Astrocyte (in vitro differentiated cells and primary cell): ENCODE results near the gene C13orf46. TPM values are rescaled to one million over a fixed set of nuclear protein-coding genes. Genes with fewer than 3 reads are reported as not detected.

Source experiments
- DNase-seq: peaks from one replicate; pipeline ENCODE4 v3.0.0-alpha.2; 2010; ENCODE audit warnings: low read depth
- FAIRE-seq: peaks from 2 replicates; lab custom pipeline; 2011; peaks lifted over from hg19 to GRCh38; lab: Jason Lieb, UNC
- H2AFZ ChIP-seq: 2 replicates; pipeline ENCODE4 v1.6.0; 2012; ENCODE audit warnings: low read depth, low read length, inconsistent platforms
- H3K27ac ChIP-seq: 2 replicates; pipeline ENCODE4 v1.5.1; 2011; ENCODE audit warnings: low read depth, low read length, inconsistent platforms
- H3K27me3 ChIP-seq: 2 replicates; pipeline ENCODE4 v1.6.0; 2011; ENCODE audit warnings: low read length, inconsistent platforms; ENCODE audit not compliant: insufficient read depth
- H3K36me3 ChIP-seq: 2 replicates; pipeline ENCODE4 v1.5.1; 2011; ENCODE audit warnings: low read length, inconsistent platforms; ENCODE audit not compliant: insufficient read depth
- H3K4me1 ChIP-seq: 2 replicates; pipeline ENCODE4 v1.5.1; 2011; ENCODE audit warnings: low read length, inconsistent platforms; ENCODE audit not compliant: insufficient read depth
- H3K4me2 ChIP-seq: 2 replicates; pipeline ENCODE4 v1.6.0; 2012; ENCODE audit warnings: low read length, inconsistent platforms
- H3K4me3 ChIP-seq: 2 replicates; pipeline ENCODE4 v1.5.1; 2011; ENCODE audit warnings: low read depth, mild to moderate bottlenecking, low read length, inconsistent platforms; ENCODE audit not compliant: insufficient read depth
- H3K79me2 ChIP-seq: 2 replicates; pipeline ENCODE4 v1.6.0; 2012; ENCODE audit warnings: mild to moderate bottlenecking, low read length, inconsistent platforms; ENCODE audit not compliant: insufficient read depth
- H3K9ac ChIP-seq: 2 replicates; pipeline ENCODE4 v1.6.0; 2012; ENCODE audit warnings: mild to moderate bottlenecking, low read length, inconsistent platforms
- H3K9me3 ChIP-seq: 2 replicates; pipeline ENCODE4 v1.5.1; 2012; ENCODE audit warnings: low read depth, mild to moderate bottlenecking, low read length, inconsistent platforms; ENCODE audit not compliant: insufficient read depth
- H4K20me1 ChIP-seq: 2 replicates; pipeline ENCODE4 v1.6.0; 2012; ENCODE audit warnings: low read length, inconsistent platforms; ENCODE audit not compliant: insufficient read depth
- H3K27ac Mint-ChIP-seq: one replicate; pipeline ENCODE4 v1.8.0; 2021; ENCODE audit warnings: mild to moderate bottlenecking, mixed read lengths; ENCODE audit not compliant: unreplicated experiment
- H3K27me3 Mint-ChIP-seq: one replicate; pipeline ENCODE4 v1.8.0; 2021; ENCODE audit warnings: low read depth, mixed read lengths; ENCODE audit not compliant: unreplicated experiment
- H3K36me3 Mint-ChIP-seq: one replicate; pipeline ENCODE4 v1.8.0; 2021; ENCODE audit warnings: low read depth, mixed read lengths; ENCODE audit not compliant: unreplicated experiment
- H3K4me1 Mint-ChIP-seq: one replicate; pipeline ENCODE4 v1.8.0; 2021; ENCODE audit warnings: low read depth, mixed read lengths; ENCODE audit not compliant: unreplicated experiment
- H3K4me3 Mint-ChIP-seq: one replicate; pipeline ENCODE4 v1.8.0; 2021; ENCODE audit warnings: mild to moderate bottlenecking, moderate library complexity, mixed read lengths; ENCODE audit not compliant: unreplicated experiment
- H3K9me3 Mint-ChIP-seq: one replicate; pipeline ENCODE4 v1.8.0; 2021; ENCODE audit warnings: mild to moderate bottlenecking, mixed read lengths; ENCODE audit not compliant: unreplicated experiment
- EZH2 ChIP-seq: IDR thresholded peaks from 2 replicates; pipeline ENCODE4 v1.6.1; 2012; ENCODE audit warnings: mild to moderate bottlenecking, low read length, inconsistent platforms; ENCODE audit not compliant: insufficient read depth
- total RNA-seq: library from RNA; stranded (reverse); gene quantifications from 2 replicates; pipeline ENCODE4 v1.2.1, GENCODE V29; 2021
- TF ChIP-seq, protein P1 (sequence below): IDR thresholded peaks from 2 replicates; pipeline ENCODE4 v1.5.1; 2011; ENCODE audit warnings: low read depth, mild to moderate bottlenecking, inconsistent platforms, low read length, moderate library complexity; ENCODE audit not compliant: insufficient read depth

The C13orf46 gene
- total RNA-seq, 1 donor from 2014 or later, result 5.0 TPM

GRCh38 chr13:113935001-113935844 is 38.7 kb downstream of the C13orf46 start:
- Histone ChIP-seq H3K79me2 (no peaks in the 10 kb centered on the region), H3K36me3 (no peaks in the 10 kb centered on the region), H3K9me3 (no peaks in the 10 kb centered on the region), H3K9ac (no peak overlapping the region), H4K20me1 (peaks cover 5% of the 10 kb centered on the region), H3K4me1 (no peaks in the 10 kb centered on the region), H2AFZ (no peak overlapping the region), H3K4me2 (no peak overlapping the region), H3K27ac (no peak overlapping the region), H3K27me3 (no peaks in the 10 kb centered on the region), H3K4me3 (no peak overlapping the region)
- Mint-ChIP-seq H3K36me3 (peaks cover 12% of the 10 kb centered on the region), H3K4me3 (no peak overlapping the region), H3K4me1 (peaks cover 17% of the 10 kb centered on the region), H3K27me3 (peaks cover 2% of the 10 kb centered on the region), H3K27ac (no peak overlapping the region), H3K9me3 (peaks cover 2% of the 10 kb centered on the region)
- FAIRE-seq, result no peak
- TF ChIP-seq, protein P1, sequence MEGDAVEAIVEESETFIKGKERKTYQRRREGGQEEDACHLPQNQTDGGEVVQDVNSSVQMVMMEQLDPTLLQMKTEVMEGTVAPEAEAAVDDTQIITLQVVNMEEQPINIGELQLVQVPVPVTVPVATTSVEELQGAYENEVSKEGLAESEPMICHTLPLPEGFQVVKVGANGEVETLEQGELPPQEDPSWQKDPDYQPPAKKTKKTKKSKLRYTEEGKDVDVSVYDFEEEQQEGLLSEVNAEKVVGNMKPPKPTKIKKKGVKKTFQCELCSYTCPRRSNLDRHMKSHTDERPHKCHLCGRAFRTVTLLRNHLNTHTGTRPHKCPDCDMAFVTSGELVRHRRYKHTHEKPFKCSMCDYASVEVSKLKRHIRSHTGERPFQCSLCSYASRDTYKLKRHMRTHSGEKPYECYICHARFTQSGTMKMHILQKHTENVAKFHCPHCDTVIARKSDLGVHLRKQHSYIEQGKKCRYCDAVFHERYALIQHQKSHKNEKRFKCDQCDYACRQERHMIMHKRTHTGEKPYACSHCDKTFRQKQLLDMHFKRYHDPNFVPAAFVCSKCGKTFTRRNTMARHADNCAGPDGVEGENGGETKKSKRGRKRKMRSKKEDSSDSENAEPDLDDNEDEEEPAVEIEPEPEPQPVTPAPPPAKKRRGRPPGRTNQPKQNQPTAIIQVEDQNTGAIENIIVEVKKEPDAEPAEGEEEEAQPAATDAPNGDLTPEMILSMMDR, result no peak
- TF ChIP-seq EZH2, result no peak
- DNase-seq, result no peak

GRCh38 chr13:113934576-113934975 is 39.3 kb downstream of the C13orf46 start:
- H3K4me1 Mint-ChIP-seq, result peaks cover 17% of the 10 kb centered on the region
- H3K27me3 ChIP-seq, result no peaks in the 10 kb centered on the region

More at GRCh38 chr13:113934576-113934975, 39.3 kb downstream of the C13orf46 start:
- no peaks in the 10 kb centered on the region for H3K9me3 ChIP-seq
- peaks cover 2% of the 10 kb centered on the region for H4K20me1 ChIP-seq
- FAIRE-seq (no peak), DNase-seq (no peak)
- no peak overlapping the region for H3K9ac ChIP-seq
- H3K27ac ChIP-seq, result no peak overlapping the region
- Mint-ChIP-seq H3K27me3 (peaks cover 2% of the 10 kb centered on the region), H3K9me3 (peaks cover 2% of the 10 kb centered on the region), H3K27ac (no peak overlapping the region), H3K36me3 (peaks cover 12% of the 10 kb centered on the region), H3K4me3 (no peak overlapping the region)
- H3K4me1 ChIP-seq, result no peaks in the 10 kb centered on the region
- H3K4me3 ChIP-seq, result no peak overlapping the region
- H3K4me2 ChIP-seq, result no peak overlapping the region
- no peak overlapping the region for H2AFZ ChIP-seq
- H3K79me2 ChIP-seq, result no peaks in the 10 kb centered on the region
- H3K36me3 ChIP-seq, result no peaks in the 10 kb centered on the region
- TF ChIP-seq, protein P1, result no peak
- no peak for TF ChIP-seq EZH2
